ENCODE results near the gene CCDC88A.

GRCh38 chr2:55358451-55358850, 61.2 kb downstream of the CCDC88A start:
- no peak for TF ChIP-seq CTCF (IDR thresholded peaks at IDR 0.05; ENCODE audit: low read depth, low read length)
- no peak for TF ChIP-seq EZH2phosphoT487 (IDR thresholded peaks at IDR 0.05; ENCODE audit: low read depth)

Data from OCI-LY3 (cell line).